Measurements from ENCODE around the gene ZNF879.

The ZNF879 gene

GRCh38 chr5:179079165-179079987 lies 55.8 kb downstream of the ZNF879 start:
- in situ Hi-C loops (cut with MboI; ENCODE audit: low sequenced_read_pairs, unreplicated experiment): no loop called here
- DNase-seq (ENCODE audit: low spot score): no peak
- TF ChIP-seq CTCF (IDR thresholded peaks at IDR 0.05; ENCODE audit: borderline replicate concordance, control extremely low read depth, extremely low read depth, insufficient read depth, missing control alignments): no peak

GRCh38 chr5:179080724-179081123 lies 57.1 kb downstream of the ZNF879 start:
- TF ChIP-seq CTCF (IDR thresholded peaks at IDR 0.05; ENCODE audit: borderline replicate concordance, control extremely low read depth, extremely low read depth, insufficient read depth, missing control alignments): no peak
- in situ Hi-C loops (cut with MboI; ENCODE audit: low sequenced_read_pairs, unreplicated experiment): no loop called here
- no peak for DNase-seq (ENCODE audit: low spot score)

All from GM13976 (cell line).